HL-60/S4 treated with phorbol 12-myristate 13-acetate at 8.2 ng/mL for 4 days and 3 days (cell line): ENCODE data around the gene RASSF4.

Experiments
- in situ Hi-C: fragments of 300-500 bp; cut with MboI; formaldehyde crosslinking; loops from 2 replicates; pipeline ENCODE4 v1.15.0; 2022; ENCODE audit warnings: low sequenced_read_pairs

Gene RASSF4

GRCh38 chr10:44986179-44986578 lies 26.6 kb downstream of the RASSF4 start:
- in situ Hi-C loops: no loop called here

GRCh38 chr10:44986670-44987069 lies 27.1 kb downstream of the RASSF4 start:
- in situ Hi-C loops: no loop called here

GRCh38 chr10:44988957-44989585 lies 29.5 kb downstream of the RASSF4 start:
- in situ Hi-C loops: no loop called here

- in situ Hi-C loops: no loop called here
These were observed 30.1 kb downstream of the RASSF4 start for GRCh38 chr10:44989597-44990301.

DNA sequence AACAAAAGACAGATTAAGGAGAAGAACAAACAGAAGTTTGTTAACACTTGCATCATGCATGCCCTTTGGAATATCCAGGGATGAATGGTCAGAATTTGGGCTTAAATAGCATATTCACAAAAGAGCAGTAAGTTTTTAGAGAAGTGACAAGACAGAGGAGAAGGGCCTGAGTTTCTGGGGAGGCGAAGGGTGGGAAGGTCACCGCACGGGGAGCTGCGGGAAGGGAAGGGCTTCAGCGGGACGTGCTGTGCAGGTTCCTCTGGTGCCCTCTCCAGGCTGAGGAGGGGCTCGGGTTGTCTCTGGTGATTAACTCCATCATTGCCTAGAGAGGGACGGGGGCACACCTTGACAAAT lies 30.7 kb downstream of the RASSF4 start:
- in situ Hi-C loops: no loop called here

GRCh38 chr10:44990965-44991364 lies 31.4 kb downstream of the RASSF4 start:
- in situ Hi-C loops: no loop called here

DNA sequence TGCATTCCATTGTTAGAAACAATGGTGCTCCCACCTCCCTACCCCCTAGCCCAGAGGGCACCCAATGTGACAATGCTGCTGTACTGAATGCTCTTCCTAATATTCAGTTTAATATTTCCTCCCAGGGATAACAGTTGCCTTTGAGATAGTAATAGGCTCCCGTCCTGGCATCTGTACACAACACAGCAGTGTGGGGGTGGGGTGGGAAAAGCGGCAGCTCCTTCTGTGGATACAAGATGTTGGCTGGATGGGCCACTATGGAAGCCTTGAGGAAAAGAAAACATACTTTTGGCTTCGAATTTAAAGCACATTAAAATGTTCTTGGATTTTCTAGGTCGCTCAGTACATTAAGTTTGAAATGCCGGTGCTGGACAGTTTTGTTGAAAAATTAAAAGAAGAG lies 32.0 kb downstream of the RASSF4 start:
- in situ Hi-C loops: no loop called here

GRCh38 chr10:44992070-44992731 lies 32.6 kb downstream of the RASSF4 start:
- in situ Hi-C loops: no loop called here

DNA sequence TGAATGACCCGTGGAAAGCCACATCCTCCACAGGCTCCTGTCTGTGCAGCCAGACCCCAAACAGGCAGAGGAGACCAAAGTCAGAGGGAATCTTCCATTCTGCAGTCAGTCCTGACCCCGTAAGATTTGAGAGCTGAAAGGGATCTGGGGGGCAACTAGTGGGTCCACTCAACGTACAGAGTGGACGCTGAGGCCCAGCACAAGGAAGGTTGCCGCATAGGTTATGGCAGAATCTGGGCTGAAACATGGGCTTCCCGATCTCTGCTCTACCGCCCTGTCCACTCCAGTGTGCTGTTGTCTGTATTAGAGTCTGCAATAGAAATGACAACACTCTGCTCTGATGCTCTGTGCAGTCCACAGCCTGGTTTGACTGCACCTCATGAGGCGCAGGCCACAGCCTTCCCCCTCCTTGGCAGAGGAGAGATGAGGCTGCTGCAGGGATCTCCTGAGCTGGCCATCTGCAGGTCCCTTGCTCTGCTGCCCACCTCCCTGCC lies 33.2 kb downstream of the RASSF4 start:
- in situ Hi-C loops: no loop called here

GRCh38 chr10:44993226-44993921 lies 33.8 kb downstream of the RASSF4 start:
- in situ Hi-C loops: no loop called here

DNA sequence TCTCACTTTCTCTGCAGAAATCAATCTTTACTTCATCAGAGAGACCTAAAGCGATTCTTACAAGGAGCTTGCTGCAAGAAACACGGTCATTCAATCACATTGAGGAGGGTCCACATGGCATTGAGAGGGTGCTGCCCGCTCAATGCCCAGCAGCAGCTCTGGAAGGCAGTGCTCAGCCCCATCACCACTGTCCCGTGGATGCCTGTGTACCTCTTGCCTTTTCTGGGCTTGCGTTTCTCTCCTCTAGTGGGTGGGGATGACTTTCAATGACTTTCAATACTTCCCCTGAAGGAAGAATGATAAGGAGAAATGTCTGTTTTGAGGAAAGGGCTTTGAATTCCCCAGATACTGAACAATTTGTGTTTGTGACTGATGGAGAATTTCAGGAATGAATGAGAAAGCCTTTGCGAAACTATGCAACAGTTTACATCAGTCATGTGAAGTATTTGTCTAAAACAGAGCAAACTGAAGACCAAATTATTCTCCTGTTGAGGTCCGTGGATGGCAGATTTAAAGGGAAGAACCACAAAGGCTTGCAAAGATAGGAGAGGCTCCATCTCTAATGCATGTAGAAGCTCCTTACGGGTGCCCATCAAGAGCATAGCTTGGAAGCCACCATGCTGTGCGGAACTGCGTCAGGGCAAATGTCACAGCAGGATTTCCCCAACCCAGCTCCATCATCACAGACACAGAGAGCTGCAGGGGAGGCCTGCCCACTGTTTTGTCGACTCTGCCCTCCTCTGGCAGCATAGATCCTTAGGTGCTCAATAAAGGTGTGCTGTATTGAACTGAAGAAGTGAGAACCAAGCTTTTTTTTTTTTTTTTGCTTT lies 34.5 kb downstream of the RASSF4 start:
- in situ Hi-C loops: no loop called here

GRCh38 chr10:44994752-44995530 lies 35.3 kb downstream of the RASSF4 start:
- in situ Hi-C loops: no loop called here

DNA sequence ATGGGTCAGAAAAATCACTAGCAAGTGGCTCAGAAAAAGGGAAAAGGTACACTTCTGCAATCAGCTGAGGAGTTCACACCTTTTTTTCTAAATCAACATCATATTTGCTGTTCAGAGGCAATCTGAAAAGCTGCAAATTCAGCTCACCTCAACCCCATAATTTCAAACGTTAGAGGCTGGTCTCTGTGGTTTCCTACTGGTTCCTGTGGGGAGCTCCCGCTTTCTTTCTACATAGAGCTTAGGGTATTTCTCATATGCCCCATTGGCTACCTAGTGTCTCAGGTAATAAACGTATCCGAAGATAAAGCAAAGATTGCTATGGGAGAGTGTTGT lies 35.9 kb downstream of the RASSF4 start:
- in situ Hi-C loops: no loop called here

GRCh38 chr10:44995914-44996669 lies 36.5 kb downstream of the RASSF4 start:
- in situ Hi-C loops: no loop called here

GRCh38 chr10:44997105-44997748 lies 37.6 kb downstream of the RASSF4 start:
- in situ Hi-C loops: no loop called here

GRCh38 chr10:44998146-44998631 lies 38.6 kb downstream of the RASSF4 start:
- in situ Hi-C loops: no loop called here

GRCh38 chr10:45000138-45000751 lies 40.6 kb downstream of the RASSF4 start:
- in situ Hi-C loops: no loop called here

DNA sequence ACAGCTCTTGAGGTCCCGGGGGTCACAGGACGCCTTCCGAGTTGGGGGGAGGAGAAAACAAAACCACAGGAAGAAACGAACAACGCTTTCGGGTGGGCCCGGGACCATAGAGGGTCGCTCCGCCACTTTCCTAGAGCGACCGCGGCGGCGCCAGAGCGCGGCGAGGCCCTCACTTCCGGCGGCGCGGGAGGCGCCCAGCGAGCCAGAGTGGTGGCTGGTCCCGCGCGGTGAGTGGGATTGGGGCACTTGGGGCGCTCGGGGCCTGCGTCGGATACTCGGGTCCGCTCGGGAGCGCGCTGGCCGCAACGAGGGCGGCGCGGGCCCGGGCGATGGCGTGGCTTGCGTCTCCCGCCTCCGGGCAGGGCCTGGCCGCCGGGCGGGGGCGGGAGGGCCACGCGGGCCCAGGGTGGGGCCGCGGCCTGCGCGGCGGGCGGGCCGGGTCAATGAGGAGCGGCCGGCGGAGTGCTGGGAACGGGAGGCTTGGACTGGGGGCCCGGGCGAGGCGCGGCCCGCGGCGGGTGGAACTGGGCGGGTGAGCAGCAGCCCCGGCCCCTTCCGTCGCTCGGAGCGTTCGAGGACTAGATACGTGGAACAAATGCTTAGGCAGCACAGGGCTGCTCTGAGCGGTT lies 41.3 kb downstream of the RASSF4 start, which contains the start of gene ZNF22:
Gene ZNF22, plus strand, starts transcription at position 172 of the 629 bp plus-strand sequence. CDS start 2,446 bp downstream, outside the sequence.
- in situ Hi-C loops: no loop called here
